HepG2 (cell line): Measurements from ENCODE around the gene ATL2. TPM values are rescaled to one million over a fixed set of nuclear protein-coding genes. Genes with fewer than 3 reads are reported as not detected.
A peak's percentile ranks its signal among the peaks of the same experiment; 100 is the strongest.

Experiments
- ARNT ChIP-seq: fragments of 450-650 bp; IDR thresholded peaks from 2 replicates; pipeline ENCODE4 v1.6.1; 2017
- ATF2 ChIP-seq: sonication (generic); formaldehyde crosslinking; IDR thresholded peaks from 2 replicates; pipeline ENCODE4 v1.4.0; 2020; ENCODE audit warnings: missing genetic modification reagents
- BCL6 ChIP-seq: IDR thresholded peaks from 2 replicates; pipeline ENCODE4 v1.6.1; 2016; ENCODE audit warnings: missing genetic modification reagents, missing compliant biosample characterization
- CEBPG ChIP-seq: IDR thresholded peaks from 2 replicates; pipeline ENCODE4 v1.6.1; 2016
- GABPB1 ChIP-seq: IDR thresholded peaks from 2 replicates; pipeline ENCODE4 v1.6.1; 2016; ENCODE audit warnings: mild to moderate bottlenecking, missing genetic modification reagents, moderate library complexity, missing compliant biosample characterization
- HNRNPK ChIP-seq: fragments of 200-400 bp; formaldehyde crosslinking; IDR thresholded peaks from 2 replicates; pipeline ENCODE4 v1.6.1; 2018; ENCODE audit warnings: low read length, low read depth, moderate library complexity, mild to moderate bottlenecking; ENCODE audit not compliant: poor library complexity, severe bottlenecking
- HOXA9 ChIP-seq: sonication (generic); formaldehyde crosslinking; IDR thresholded peaks from 2 replicates; pipeline ENCODE4 v1.8.1; 2022; ENCODE audit warnings: missing genetic modification reagents, mild to moderate bottlenecking, moderate library complexity, borderline replicate concordance
- KDM3A ChIP-seq: IDR thresholded peaks from 2 replicates; pipeline ENCODE4 v1.6.1; 2018; ENCODE audit warnings: low read depth, missing compliant biosample characterization
- MIER2 ChIP-seq: IDR thresholded peaks from 2 replicates; pipeline ENCODE4 v1.6.1; 2016; ENCODE audit warnings: missing biosample characterization, missing genetic modification reagents
- NBN ChIP-seq: fragments of 450-650 bp; conservative IDR thresholded peaks from 2 replicates; pipeline ENCODE4 v1.6.1; 2017
- NFKBIZ ChIP-seq: IDR thresholded peaks from 2 replicates; pipeline ENCODE4 v1.6.1; 2018; ENCODE audit warnings: missing genetic modification reagents, missing compliant biosample characterization
- NR2F6 ChIP-seq, 2 experiments: IDR thresholded peaks; 2 replicates each; pipeline ENCODE4 v1.6.1; 2016; ENCODE audit warnings: antibody characterized with exemption in 1 of 2, mild to moderate bottlenecking in 1 of 2
- PATZ1 ChIP-seq: sonication (generic); formaldehyde crosslinking; IDR thresholded peaks from 2 replicates; pipeline ENCODE4 v1.4.0; 2020; ENCODE audit warnings: missing genetic modification reagents
- POGZ ChIP-seq: sonication (generic); formaldehyde crosslinking; IDR thresholded peaks from 2 replicates; pipeline ENCODE4 v1.4.0; 2020; ENCODE audit warnings: mild to moderate bottlenecking, missing genetic modification reagents
- RCOR2 ChIP-seq: IDR thresholded peaks from 2 replicates; pipeline ENCODE4 v1.6.1; 2016; ENCODE audit warnings: missing biosample characterization, missing genetic modification reagents
- RXRA ChIP-seq: sonication (generic); formaldehyde crosslinking; IDR thresholded peaks from 2 replicates; pipeline ENCODE4 v1.5.1; 2020; ENCODE audit warnings: missing genetic modification reagents
- TCF7L2 ChIP-seq: IDR thresholded peaks from 2 replicates; pipeline ENCODE4 v1.6.1; 2011; ENCODE audit warnings: mild to moderate bottlenecking, low read depth, low read length, moderate library complexity
- ZFP90 ChIP-seq: sonication (generic); formaldehyde crosslinking; IDR thresholded peaks from 2 replicates; pipeline ENCODE4 v1.8.0; 2022; ENCODE audit warnings: missing genetic modification reagents, mild to moderate bottlenecking, inconsistent platforms, borderline replicate concordance
- ZMYM3 ChIP-seq: sonication (generic); formaldehyde crosslinking; IDR thresholded peaks from 2 replicates; pipeline ENCODE4 v1.5.1; 2020; ENCODE audit warnings: mild to moderate bottlenecking, missing genetic modification reagents
- ZNF24 ChIP-seq: fragments of 450-650 bp; IDR thresholded peaks from 2 replicates; pipeline ENCODE4 v1.6.1; 2017; ENCODE audit warnings: antibody characterized with exemption, mild to moderate bottlenecking
- ZNF263 ChIP-seq: sonication (generic); formaldehyde crosslinking; IDR thresholded peaks from 2 replicates; pipeline ENCODE4 v1.4.0; 2020; ENCODE audit warnings: missing genetic modification reagents
- ZNF362 ChIP-seq: sonication (generic); formaldehyde crosslinking; IDR thresholded peaks from 2 replicates; pipeline ENCODE4 v1.4.0; 2020; ENCODE audit warnings: missing genetic modification reagents, mild to moderate bottlenecking, borderline replicate concordance
- ZNF367 ChIP-seq: sonication (generic); formaldehyde crosslinking; IDR thresholded peaks from 2 replicates; pipeline ENCODE4 v1.4.0; 2020; ENCODE audit warnings: missing genetic modification reagents, borderline replicate concordance
- ZNF501 ChIP-seq: sonication (generic); formaldehyde crosslinking; IDR thresholded peaks from 2 replicates; pipeline ENCODE4 v1.5.1; 2020; ENCODE audit warnings: mild to moderate bottlenecking, moderate library complexity, missing genetic modification reagents
- ZNF547 ChIP-seq: sonication (generic); formaldehyde crosslinking; IDR thresholded peaks from 2 replicates; pipeline ENCODE4 v1.5.1; 2020; ENCODE audit warnings: mild to moderate bottlenecking, missing genetic modification reagents
- ZNF562 ChIP-seq: sonication (generic); formaldehyde crosslinking; IDR thresholded peaks from 2 replicates; pipeline ENCODE4 v1.8.0; 2022; ENCODE audit warnings: missing genetic modification reagents, borderline replicate concordance
- ZNF644 ChIP-seq: IDR thresholded peaks from 2 replicates; pipeline ENCODE4 v1.6.1; 2016; ENCODE audit warnings: low read depth
- ZNF737 ChIP-seq: sonication (generic); formaldehyde crosslinking; IDR thresholded peaks from 2 replicates; pipeline ENCODE4 v1.5.0; 2020; ENCODE audit warnings: missing genetic modification reagents, mild to moderate bottlenecking, borderline replicate concordance
- polyA plus RNA-seq, 8 experiments: library from polyadenylated mRNA; depleted of rRNA in 3 of 8; stranded (reverse) in 7 of 8; unstranded in 1 of 8; fragments of >200 nt; fragmentation: Illumina TruSeq in 4 of 8; extraction: Trizol in 4 of 8; gene quantifications; 2 replicates each; pipeline versions ENCODE4 v1.2.1 to v1.2.3, GENCODE V29; 2011 to 2016; ENCODE audit warnings: low read depth in 4 of 8, missing spikeins in 1 of 8, mixed read lengths in 1 of 8; ENCODE audit not compliant: insufficient read depth in 1 of 8
- total RNA-seq, 5 experiments: library from RNA; depleted of rRNA; stranded (reverse); fragments of >200 nt; fragmentation: Illumina TruSeq; extraction: Trizol; gene quantifications; 2 replicates each; pipeline ENCODE4 v1.2.3, GENCODE V29; 2016; ENCODE audit warnings: low read depth in 1 of 5

Gene ATL2
- total and polyA plus RNA-seq, 2 of the 13 experiments (the other 11 are each of a cell fraction or from before 2014, with no cell fraction given): 56.5 to 119 TPM

GRCh38 chr2:38405917-38406596 is 29.0 kb upstream of the ATL2 start (continued):
- no peak for TF ChIP-seq ZNF362 (CRISPR knock-in tag)
- TF ChIP-seq ZNF501: peak; percentile 42; the same call in 1 of the 2 replicates
- peak; percentile 62; the same call in 1 of the 2 replicates for TF ChIP-seq POGZ (CRISPR knock-in tag)
- no peak for TF ChIP-seq KDM3A (CRISPR knock-in tag)
- TF ChIP-seq NR2F6 (IDR thresholded peaks at IDR 0.05): no peak
- TF ChIP-seq NR2F6 (CRISPR knock-in tag; IDR thresholded peaks at IDR 0.05): peak; percentile 63
- TF ChIP-seq ZNF562: no peak
- peak; percentile 55; the same call in 1 of the 2 replicates for TF ChIP-seq ZNF644 (CRISPR knock-in tag)
- peak; percentile 20; the same call in 1 of the 2 replicates for TF ChIP-seq RCOR2 (CRISPR knock-in tag)
- TF ChIP-seq ZNF737 (CRISPR knock-in tag): no peak
- peak; percentile 45; the same call in 1 of the 2 replicates for TF ChIP-seq PATZ1
- peak; percentile 59 for TF ChIP-seq ZFP90
- TF ChIP-seq NBN: no peak
- TF ChIP-seq RXRA (CRISPR knock-in tag): no peak
- 0 out of 2 replicates have a peak, but pooled peaks have one; percentile 20 for TF ChIP-seq CEBPG (CRISPR knock-in tag)
- no peak for TF ChIP-seq ZNF367 (CRISPR knock-in tag)
- TF ChIP-seq ZNF263: peak; percentile 48; the same call in 1 of the 2 replicates
- TF ChIP-seq ZNF547 (CRISPR knock-in tag): no peak
- 0 out of 2 replicates have a peak, but pooled peaks have one; percentile 42 for TF ChIP-seq MIER2 (CRISPR knock-in tag)
- no peak for TF ChIP-seq HNRNPK
- TF ChIP-seq HOXA9 (CRISPR knock-in tag): no peak
- TF ChIP-seq NFKBIZ (CRISPR knock-in tag): 0 out of 2 replicates have a peak, but pooled peaks have one; percentile 3
- peak; percentile 58 for TF ChIP-seq GABPB1 (CRISPR knock-in tag)
- 0 out of 2 replicates have a peak, but pooled peaks have one; percentile 15 for TF ChIP-seq ATF2
- peak; percentile 80 for TF ChIP-seq ZMYM3 (CRISPR knock-in tag)
- TF ChIP-seq BCL6 (CRISPR knock-in tag): peak; percentile 23; the same call in 1 of the 2 replicates
- TF ChIP-seq ZNF24: no peak
- no peak for TF ChIP-seq ARNT
- no peak for TF ChIP-seq TCF7L2
